ENCODE results near the gene TOMM5.

TOMM5 gene

DNA sequence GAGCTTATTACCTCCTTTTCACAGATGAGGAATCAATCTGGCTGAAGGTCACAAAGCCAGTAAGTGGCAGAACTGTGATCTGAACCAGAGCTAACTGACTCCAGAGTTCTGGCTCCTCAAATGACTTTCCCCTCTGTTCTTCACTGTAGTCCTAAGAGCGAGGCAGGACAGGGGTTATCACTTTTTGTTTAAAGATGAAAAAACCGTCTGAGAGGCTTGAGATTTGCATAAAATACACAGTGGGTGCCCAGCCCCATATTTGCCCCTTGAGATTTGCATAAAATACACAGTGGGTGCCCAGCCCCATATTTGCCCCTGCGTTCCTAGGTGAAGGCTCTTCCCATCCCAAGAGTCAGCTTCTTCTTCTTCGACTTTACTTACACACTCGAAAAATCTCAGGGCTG lies 16.9 kb downstream of the TOMM5 start:
- Histone ChIP-seq H4K20me1 (ENCODE audit: insufficient read depth, low read length) (no peaks in the 10 kb centered on the region), H2AFZ (ENCODE audit: low read depth, low read length) (peak overlapping the region; percentile 36; the same call in 1 of the 2 replicates), H3K4me3 (ENCODE audit: low read length) (peak overlapping the region; percentile 97), H3K36me3 (replicated peaks; ENCODE audit: low read depth, low read length) (peaks cover 15% of the 10 kb centered on the region), H3K27ac (ENCODE audit: low read length) (peak overlapping the region; percentile 35), H3K9me3 (ENCODE audit: insufficient read depth, low read length) (no peaks in the 10 kb centered on the region), H3K9ac (ENCODE audit: low read length) (peak overlapping the region; percentile 84), H3K4me2 (ENCODE audit: low read length) (peak overlapping the region; percentile 67), H3K79me2 (ENCODE audit: low read length) (peaks cover 35% of the 10 kb centered on the region), H3K27me3 (ENCODE audit: low read depth, low read length) (no peaks in the 10 kb centered on the region), H3K4me1 (ENCODE audit: low read length) (peaks cover 18% of the 10 kb centered on the region)
- TF ChIP-seq, protein P1, sequence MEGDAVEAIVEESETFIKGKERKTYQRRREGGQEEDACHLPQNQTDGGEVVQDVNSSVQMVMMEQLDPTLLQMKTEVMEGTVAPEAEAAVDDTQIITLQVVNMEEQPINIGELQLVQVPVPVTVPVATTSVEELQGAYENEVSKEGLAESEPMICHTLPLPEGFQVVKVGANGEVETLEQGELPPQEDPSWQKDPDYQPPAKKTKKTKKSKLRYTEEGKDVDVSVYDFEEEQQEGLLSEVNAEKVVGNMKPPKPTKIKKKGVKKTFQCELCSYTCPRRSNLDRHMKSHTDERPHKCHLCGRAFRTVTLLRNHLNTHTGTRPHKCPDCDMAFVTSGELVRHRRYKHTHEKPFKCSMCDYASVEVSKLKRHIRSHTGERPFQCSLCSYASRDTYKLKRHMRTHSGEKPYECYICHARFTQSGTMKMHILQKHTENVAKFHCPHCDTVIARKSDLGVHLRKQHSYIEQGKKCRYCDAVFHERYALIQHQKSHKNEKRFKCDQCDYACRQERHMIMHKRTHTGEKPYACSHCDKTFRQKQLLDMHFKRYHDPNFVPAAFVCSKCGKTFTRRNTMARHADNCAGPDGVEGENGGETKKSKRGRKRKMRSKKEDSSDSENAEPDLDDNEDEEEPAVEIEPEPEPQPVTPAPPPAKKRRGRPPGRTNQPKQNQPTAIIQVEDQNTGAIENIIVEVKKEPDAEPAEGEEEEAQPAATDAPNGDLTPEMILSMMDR (IDR thresholded peaks at IDR 0.05; ENCODE audit: low read depth, low read length), result no peak
- TF ChIP-seq EZH2phosphoT487 (IDR thresholded peaks at IDR 0.05; ENCODE audit: low read depth), result no peak

DNA sequence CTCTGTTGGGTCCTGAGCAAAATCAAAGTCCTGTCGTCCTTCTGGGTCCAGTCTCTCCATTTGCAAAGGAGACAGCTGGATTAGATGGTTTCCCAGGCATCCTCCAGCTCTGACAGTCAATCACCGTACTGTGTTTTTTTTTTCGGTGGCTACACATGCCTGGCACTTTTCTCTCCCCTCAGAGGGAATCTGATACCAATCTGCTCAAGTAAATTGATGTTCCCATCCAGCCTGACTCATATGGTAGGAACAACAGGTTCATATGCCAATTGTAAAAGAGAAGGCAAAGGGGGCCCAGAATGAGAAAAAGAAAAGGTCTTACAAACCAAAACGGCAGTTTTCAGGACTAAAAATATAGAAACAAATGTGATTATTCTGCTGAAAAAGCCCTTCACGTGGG lies 17.4 kb downstream of the TOMM5 start:
- H3K36me3 ChIP-seq (replicated peaks; ENCODE audit: low read depth, low read length), result peaks cover 11% of the 10 kb centered on the region
- H3K27ac ChIP-seq (ENCODE audit: low read length), result no peak overlapping the region
- H3K4me2 ChIP-seq (ENCODE audit: low read length), result peak overlapping the region; percentile 67
- H3K27me3 ChIP-seq (ENCODE audit: low read depth, low read length), result no peaks in the 10 kb centered on the region
- TF ChIP-seq EZH2phosphoT487 (IDR thresholded peaks at IDR 0.05; ENCODE audit: low read depth), result no peak
- TF ChIP-seq, protein P1 (IDR thresholded peaks at IDR 0.05; ENCODE audit: low read depth, low read length), result no peak
- no peaks in the 10 kb centered on the region for H3K9me3 ChIP-seq (ENCODE audit: insufficient read depth, low read length)
- H3K4me3 ChIP-seq (ENCODE audit: low read length), result peak overlapping the region; percentile 97
- peaks cover 30% of the 10 kb centered on the region for H3K79me2 ChIP-seq (ENCODE audit: low read length)
- H4K20me1 ChIP-seq (ENCODE audit: insufficient read depth, low read length), result no peaks in the 10 kb centered on the region
- H3K4me1 ChIP-seq (ENCODE audit: low read length), result peaks cover 18% of the 10 kb centered on the region
- no peak overlapping the region for H2AFZ ChIP-seq (ENCODE audit: low read depth, low read length)
- H3K9ac ChIP-seq (ENCODE audit: low read length), result peak overlapping the region; percentile 84

DNA sequence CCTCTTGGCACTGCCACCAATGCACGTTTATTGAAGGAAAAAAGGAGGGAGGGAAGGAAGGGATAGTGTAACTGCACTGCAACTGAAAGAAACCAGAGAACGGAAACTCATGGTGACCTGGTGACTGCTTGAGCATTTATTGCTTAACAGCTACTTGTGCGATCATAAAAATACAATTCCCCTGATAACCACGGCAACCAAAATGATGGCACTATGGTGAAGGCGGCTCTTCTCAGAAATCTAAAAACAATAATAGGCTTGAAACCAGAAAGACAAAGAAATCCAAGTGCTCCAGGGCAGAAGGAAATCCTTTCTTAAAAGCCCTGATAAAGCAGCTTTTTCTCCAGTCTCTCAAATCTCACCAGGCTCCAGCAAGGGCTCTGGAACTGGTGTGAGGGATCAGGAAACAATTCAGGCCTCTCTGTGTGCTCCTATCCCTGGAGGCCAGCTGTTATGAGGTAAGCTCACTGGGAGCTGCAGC lies 18.1 kb downstream of the TOMM5 start:
- no peak overlapping the region for H3K9ac ChIP-seq (ENCODE audit: low read length)
- H3K4me3 ChIP-seq (ENCODE audit: low read length), result no peak overlapping the region
- H3K79me2 ChIP-seq (ENCODE audit: low read length), result peaks cover 30% of the 10 kb centered on the region
- H3K9me3 ChIP-seq (ENCODE audit: insufficient read depth, low read length), result no peaks in the 10 kb centered on the region
- TF ChIP-seq, protein P1 (IDR thresholded peaks at IDR 0.05; ENCODE audit: low read depth, low read length), result no peak
- no peak for TF ChIP-seq EZH2phosphoT487 (IDR thresholded peaks at IDR 0.05; ENCODE audit: low read depth)
- no peak overlapping the region for H3K4me2 ChIP-seq (ENCODE audit: low read length)
- H2AFZ ChIP-seq (ENCODE audit: low read depth, low read length), result no peak overlapping the region
- H4K20me1 ChIP-seq (ENCODE audit: insufficient read depth, low read length), result no peaks in the 10 kb centered on the region
- peaks cover 11% of the 10 kb centered on the region for H3K36me3 ChIP-seq (replicated peaks; ENCODE audit: low read depth, low read length)
- H3K27me3 ChIP-seq (ENCODE audit: low read depth, low read length), result no peaks in the 10 kb centered on the region
- H3K27ac ChIP-seq (ENCODE audit: low read length), result no peak overlapping the region
- H3K4me1 ChIP-seq (ENCODE audit: low read length), result peaks cover 18% of the 10 kb centered on the region

DNA sequence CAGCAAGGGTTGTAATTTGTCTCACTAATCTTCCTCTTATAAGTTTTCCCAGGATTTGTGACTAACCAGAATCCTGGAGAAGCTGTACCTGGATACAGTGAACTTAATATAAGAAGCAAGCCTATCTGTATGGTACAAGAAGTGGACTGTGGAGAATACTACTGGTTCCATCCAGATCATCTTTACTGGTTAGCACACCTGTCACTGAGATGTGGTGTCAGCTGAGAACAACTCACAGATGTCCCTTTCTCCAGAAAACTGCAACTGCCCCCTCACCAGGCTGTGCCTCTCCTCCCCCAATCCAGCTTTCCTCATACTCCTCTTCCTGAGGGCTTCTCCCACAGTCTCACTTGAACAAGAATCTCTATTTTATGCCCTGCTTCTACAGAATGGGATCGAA lies 21.1 kb downstream of the TOMM5 start:
- TF ChIP-seq, protein P1 (IDR thresholded peaks at IDR 0.05; ENCODE audit: low read depth, low read length), result no peak
- no peak for TF ChIP-seq EZH2phosphoT487 (IDR thresholded peaks at IDR 0.05; ENCODE audit: low read depth)
- Histone ChIP-seq H2AFZ (ENCODE audit: low read depth, low read length) (no peak overlapping the region), H4K20me1 (ENCODE audit: insufficient read depth, low read length) (no peaks in the 10 kb centered on the region), H3K9me3 (ENCODE audit: insufficient read depth, low read length) (no peaks in the 10 kb centered on the region), H3K4me1 (ENCODE audit: low read length) (peaks cover 37% of the 10 kb centered on the region), H3K9ac (ENCODE audit: low read length) (no peak overlapping the region), H3K4me2 (ENCODE audit: low read length) (no peak overlapping the region), H3K36me3 (replicated peaks; ENCODE audit: low read depth, low read length) (peaks cover 16% of the 10 kb centered on the region), H3K4me3 (ENCODE audit: low read length) (no peak overlapping the region), H3K79me2 (ENCODE audit: low read length) (peaks cover 35% of the 10 kb centered on the region), H3K27me3 (ENCODE audit: low read depth, low read length) (no peaks in the 10 kb centered on the region), H3K27ac (ENCODE audit: low read length) (no peak overlapping the region)

Data from OCI-LY3 (cell line).